HCT116 (cell line): ENCODE measurements around the gene CENPX. TPM values are rescaled to one million over a fixed set of nuclear protein-coding genes. Genes with fewer than 3 reads are reported as not detected.

ENCODE experiments used
- ATAC-seq: fragments of 200-7000 bp; cut with Tn5 transposase; 2 replicates; pipeline ENCODE4 v1.9.1; 2020; ENCODE audit warnings: mild to moderate bottlenecking, moderate library complexity
- BruUV-seq: library from RNA; stranded (reverse); fragments of 400-500 nt; replicated peaks from 2 replicates; lab custom pipeline; 2021; lab: Mats Ljungman, UMichigan
- CTCF ChIA-PET: fragments of 300-600 bp; sonication (Branson Sonifier 250); formaldehyde crosslinking; loops from one replicate; lab custom pipeline; 2021; ENCODE audit warnings: antibody characterized with exemption; lab: Charles Lee
- POLR2A ChIA-PET: fragments of 300-600, 350-600 bp; sonication (Branson Sonifier 250); formaldehyde crosslinking; loops from one replicate; lab custom pipeline; 2021; ENCODE audit warnings: antibody characterized with exemption; lab: Charles Lee
- RAD21 ChIA-PET, 2 experiments: fragments of 300-600 bp; sonication (Branson Sonifier 250); formaldehyde crosslinking; loops; one replicate each; lab custom pipeline; 2023; ENCODE audit warnings: low total read pairs in 2 of 2; ENCODE audit not compliant: uncharacterized antibody in 2 of 2, unreplicated experiment in 2 of 2, low non-redundant PET in 1 of 2; lab: Charles Lee
- DNase-seq: peaks from one replicate; pipeline ENCODE4 v3.0.0-alpha.2; 2010; ENCODE audit warnings: low read depth, low spot score
- H2AFZ ChIP-seq: fragments of 200-600 bp; shearing (Covaris generic), sonication (generic); 2 replicates; pipeline ENCODE4 v1.6.1; 2017; ENCODE audit warnings: low read depth, mixed run types, mixed read lengths, antibody characterized with exemption, low read length; ENCODE audit not compliant: poor library complexity, severe bottlenecking
- H3K27ac ChIP-seq: 2 replicates; pipeline ENCODE4 v1.5.1; 2012; ENCODE audit warnings: low read depth, low read length
- H3K27me3 ChIP-seq: fragments of 200-600 bp; sonication (generic); 2 replicates; pipeline ENCODE4 v1.6.1; 2016; ENCODE audit warnings: mixed run types, low read length, mixed read lengths; ENCODE audit not compliant: insufficient read depth
- H3K36me3 ChIP-seq, 2 experiments: fragments of 200-500 bp in 1 of 2; fragments of 200-600 bp in 1 of 2; sonication (Bioruptor generic) in 1 of 2; sonication (generic) in 1 of 2; 2 replicates each; pipeline versions ENCODE4 v1.5.1 to v1.6.1; 2014 to 2016; ENCODE audit warnings: low read length in 2 of 2, inconsistent platforms in 1 of 2, mixed read lengths in 1 of 2, mixed run types in 1 of 2; ENCODE audit not compliant: insufficient read depth in 2 of 2, control insufficient read depth in 1 of 2
- H3K4me1 ChIP-seq, 2 experiments: fragments of 200-600 bp in 1 of 2; sonication (generic) in 1 of 2; 2 replicates each; pipeline versions ENCODE4 v1.5.1 to v1.6.1; 2012 to 2017; ENCODE audit warnings: low read length in 2 of 2, inconsistent platforms in 1 of 2, mild to moderate bottlenecking in 1 of 2, mixed read lengths in 1 of 2, mixed run types in 1 of 2, moderate library complexity in 1 of 2; ENCODE audit not compliant: insufficient read depth in 2 of 2, control insufficient read depth in 1 of 2
- H3K4me2 ChIP-seq: fragments of 200-600 bp; sonication (generic); 2 replicates; pipeline ENCODE4 v1.6.1; 2017; ENCODE audit warnings: mixed run types, low read length, mixed read lengths
- H3K4me3 ChIP-seq, 2 experiments: fragments of 200-600 bp in 1 of 2; sonication (generic) in 1 of 2; replicated peaks in 1 of 2; 2 replicates each; pipeline ENCODE4 v1.5.1; 2011 to 2016; ENCODE audit warnings: low read length in 2 of 2, control low read depth in 1 of 2, low read depth in 1 of 2, mild to moderate bottlenecking in 1 of 2, mixed read lengths in 1 of 2, mixed run types in 1 of 2
- H3K79me2 ChIP-seq: fragments of 200-600 bp; sonication (generic); 2 replicates; pipeline ENCODE4 v1.6.1; 2017; ENCODE audit warnings: mild to moderate bottlenecking, mixed run types, low read length, moderate library complexity, mixed read lengths; ENCODE audit not compliant: insufficient read depth
- H3K9ac ChIP-seq: fragments of 200-600 bp; sonication (generic); 2 replicates; pipeline ENCODE4 v1.6.1; 2016; ENCODE audit warnings: low read length, mixed read lengths
- H3K9me2 ChIP-seq: fragments of 200-600 bp; sonication (generic), shearing (Covaris generic); 2 replicates; pipeline ENCODE4 v1.6.1; 2017; ENCODE audit warnings: mixed run types, mild to moderate bottlenecking, moderate library complexity; ENCODE audit not compliant: insufficient read depth
- H3K9me3 ChIP-seq, 2 experiments: fragments of 200-500 bp in 1 of 2; fragments of 200-600 bp in 1 of 2; sonication (Bioruptor generic) in 1 of 2; sonication (generic) in 1 of 2; 2 replicates each; pipeline ENCODE4 v1.6.1; 2014 to 2017; ENCODE audit warnings: low read length in 2 of 2, mixed read lengths in 2 of 2, inconsistent platforms in 1 of 2, low read depth in 1 of 2, mild to moderate bottlenecking in 1 of 2, mixed run types in 1 of 2, moderate library complexity in 1 of 2; ENCODE audit not compliant: control insufficient read depth in 1 of 2, insufficient read depth in 1 of 2
- H4K20me1 ChIP-seq: fragments of 200-600 bp; sonication (generic), shearing (Covaris generic); 2 replicates; pipeline ENCODE4 v1.6.1; 2017; ENCODE audit warnings: mixed run types, mild to moderate bottlenecking, moderate library complexity; ENCODE audit not compliant: insufficient read depth
- EGR1 ChIP-seq: IDR thresholded peaks from 2 replicates; pipeline ENCODE4 v1.6.1; 2012; ENCODE audit warnings: low read depth
- FOSL1 ChIP-seq: IDR thresholded peaks from 2 replicates; pipeline ENCODE4 v1.6.1; 2012; ENCODE audit warnings: low read depth
- MAX ChIP-seq: IDR thresholded peaks from 2 replicates; pipeline ENCODE4 v1.6.1; 2012
- POLR2A ChIP-seq: IDR thresholded peaks from 2 replicates; pipeline ENCODE4 v1.7.0; 2011; ENCODE audit warnings: borderline replicate concordance; ENCODE audit not compliant: insufficient read depth, insufficient read length; ENCODE audit errors: extremely low read depth
- SP1 ChIP-seq: IDR thresholded peaks from 2 replicates; pipeline ENCODE4 v1.6.1; 2012; ENCODE audit warnings: low read depth
- SRF ChIP-seq: IDR thresholded peaks from 2 replicates; pipeline ENCODE4 v1.6.1; 2012; ENCODE audit warnings: low read depth
- TCF7L2 ChIP-seq: IDR thresholded peaks from 2 replicates; pipeline ENCODE4 v1.7.0; 2011; ENCODE audit warnings: borderline replicate concordance, inconsistent platforms; ENCODE audit not compliant: insufficient read depth, insufficient read length; ENCODE audit errors: extremely low read depth
- YY1 ChIP-seq: IDR thresholded peaks from 2 replicates; pipeline ENCODE4 v1.6.1; 2011; ENCODE audit warnings: low read length, low read depth, moderate library complexity, mild to moderate bottlenecking; ENCODE audit not compliant: insufficient replicate concordance; ENCODE audit errors: extremely low read depth
- ZFX ChIP-seq: fragments of 450-650 bp; IDR thresholded peaks from 2 replicates; pipeline ENCODE4 v1.6.1; 2017
- intact Hi-C: fragments of 100-400 bp; cut with micrococcal nuclease; formaldehyde crosslinking; loops from 2 replicates; pipeline ENCODE4 v1.10.0; 2022
- total RNA-seq: library from RNA; stranded (reverse); gene quantifications from one replicate; pipeline ENCODE4 v1.2.1, GENCODE V29; 2021; ENCODE audit not compliant: unreplicated experiment

CENPX gene
- total RNA-seq, 1 experiment from 2014 or later, result 184 TPM

- Histone ChIP-seq H3K79me2 (peaks cover 20% of the 10 kb centered on the region), H3K27me3 (no peaks in the 10 kb centered on the region), H3K9ac (no peak overlapping the region), H3K36me3 (peaks cover 0 to 10% of the 10 kb centered on the region in 2 experiments; a peak in 1 of 4 replicates), H3K4me2 (no peak overlapping the region), H3K4me3 (no peak overlapping the region), H3K9me2 (no peaks in the 10 kb centered on the region), H3K4me1 (peaks cover 21 to 31% of the 10 kb centered on the region in 2 experiments), H3K27ac (no peak overlapping the region; the same call in 1 of the 2 replicates), H4K20me1 (peaks cover under 1% of the 10 kb centered on the region; the same call in 1 of the 2 replicates), H2AFZ (no peak overlapping the region), H3K9me3 (no peaks in the 10 kb centered on the region)
- ChIA-PET POLR2A (interaction anchor here (0.9 kb wide), 1 partner anchor 57 kb away, joined by 3 read pairs; no protein-coding TSS in a partner anchor), CTCF (no interaction called here), RAD21 (no interaction called here)
- TF ChIP-seq ZFX, result no peak
- no peak for TF ChIP-seq TCF7L2
- TF ChIP-seq MAX, result no peak
- TF ChIP-seq POLR2A, result no peak
- no peak for TF ChIP-seq YY1
- no peak for TF ChIP-seq EGR1
- no peak for TF ChIP-seq SP1
- no TSS peak for BruUV-seq
- no peak for ATAC-seq
- no peak for DNase-seq
- intact Hi-C loops, result no loop called here
Observed at GRCh38 chr17:82016061-82016874, 6.4 kb downstream of the CENPX start.

GRCh38 chr17:82015311-82015971 is 7.2 kb downstream of the CENPX start:
- CTCF ChIA-PET, result no interaction called here
- ATAC-seq, result no peak
- peaks cover 20 to 23% of the 10 kb centered on the region in 2 experiments for H3K4me1 ChIP-seq
- no peak overlapping the region for H3K4me3 ChIP-seq
- H3K27me3 ChIP-seq, result no peaks in the 10 kb centered on the region
- H3K9ac ChIP-seq, result no peak overlapping the region
- H3K27ac ChIP-seq, result no peak overlapping the region; the same call in 1 of the 2 replicates
- DNase-seq, result no peak
- H3K9me2 ChIP-seq, result no peaks in the 10 kb centered on the region
- POLR2A ChIA-PET, result no interaction called here
- BruUV-seq, result no TSS peak
- H2AFZ ChIP-seq, result no peak overlapping the region
- peaks cover 0 to 10% of the 10 kb centered on the region in 2 experiments; a peak in 1 of 4 replicates for H3K36me3 ChIP-seq
- intact Hi-C loops, result no loop called here
- TF ChIP-seq FOSL1 (no peak), SRF (no peak), POLR2A (no peak), MAX (no peak)
- no peak overlapping the region for H3K4me2 ChIP-seq
- no peaks in the 10 kb centered on the region; the same call in 1 of the 2 replicates for H4K20me1 ChIP-seq
- H3K9me3 ChIP-seq, result no peaks in the 10 kb centered on the region
- RAD21 ChIA-PET, result no interaction called here
- peaks cover 12% of the 10 kb centered on the region for H3K79me2 ChIP-seq
